ENCODE results near the gene CELA3B.
"Not testable (repeated sequence)": the region's sequence is repeated elsewhere in the genome, so short reads cannot be mapped to it uniquely, and the experiment has no call there.

DNA sequence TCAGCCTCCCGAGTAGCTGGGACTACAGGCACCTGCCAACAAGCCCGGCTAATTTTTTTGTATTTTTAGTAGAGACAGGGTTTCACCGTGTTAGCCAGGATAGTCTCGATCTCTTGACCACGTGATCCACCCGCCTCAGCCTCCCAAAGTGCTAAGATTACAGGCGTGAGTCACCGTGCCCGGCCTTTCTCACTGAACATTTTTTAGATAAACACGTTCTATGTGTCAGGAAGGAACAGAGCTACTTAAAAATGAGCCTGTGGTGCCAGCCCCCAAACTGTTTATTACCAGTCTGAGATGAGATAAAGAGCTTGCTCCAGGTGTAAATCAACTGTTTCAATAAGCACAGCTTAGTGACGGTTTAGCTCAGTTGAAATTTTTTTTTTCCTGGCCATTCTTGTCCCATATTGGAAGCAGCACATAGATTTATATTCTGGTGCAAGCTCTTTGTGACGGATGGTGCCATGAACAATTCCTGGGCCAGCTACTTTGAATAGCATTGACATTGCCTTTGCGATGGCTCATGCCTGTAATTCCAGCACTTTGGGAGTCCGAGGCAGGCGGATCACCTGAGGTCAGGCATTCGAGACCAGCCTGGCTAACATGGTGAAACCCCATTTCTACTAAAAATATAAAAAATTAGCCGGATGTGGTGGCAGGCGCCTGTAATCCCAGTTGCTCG lies 33.7 kb upstream of the CELA3B start:
- not testable (repeated sequence) for TF ChIP-seq POLR2A (IDR thresholded peaks at IDR 0.05)
- TF ChIP-seq, protein P1, sequence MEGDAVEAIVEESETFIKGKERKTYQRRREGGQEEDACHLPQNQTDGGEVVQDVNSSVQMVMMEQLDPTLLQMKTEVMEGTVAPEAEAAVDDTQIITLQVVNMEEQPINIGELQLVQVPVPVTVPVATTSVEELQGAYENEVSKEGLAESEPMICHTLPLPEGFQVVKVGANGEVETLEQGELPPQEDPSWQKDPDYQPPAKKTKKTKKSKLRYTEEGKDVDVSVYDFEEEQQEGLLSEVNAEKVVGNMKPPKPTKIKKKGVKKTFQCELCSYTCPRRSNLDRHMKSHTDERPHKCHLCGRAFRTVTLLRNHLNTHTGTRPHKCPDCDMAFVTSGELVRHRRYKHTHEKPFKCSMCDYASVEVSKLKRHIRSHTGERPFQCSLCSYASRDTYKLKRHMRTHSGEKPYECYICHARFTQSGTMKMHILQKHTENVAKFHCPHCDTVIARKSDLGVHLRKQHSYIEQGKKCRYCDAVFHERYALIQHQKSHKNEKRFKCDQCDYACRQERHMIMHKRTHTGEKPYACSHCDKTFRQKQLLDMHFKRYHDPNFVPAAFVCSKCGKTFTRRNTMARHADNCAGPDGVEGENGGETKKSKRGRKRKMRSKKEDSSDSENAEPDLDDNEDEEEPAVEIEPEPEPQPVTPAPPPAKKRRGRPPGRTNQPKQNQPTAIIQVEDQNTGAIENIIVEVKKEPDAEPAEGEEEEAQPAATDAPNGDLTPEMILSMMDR (IDR thresholded peaks at IDR 0.05), result not testable (repeated sequence)

Data from Peyer's patch (tissue), 4 donors.